ENCODE data around the gene PPBP. TPM values are rescaled to one million over a fixed set of nuclear protein-coding genes. Genes with fewer than 3 reads are reported as not detected.

The PPBP gene
- total RNA-seq, 3 donors from 2014 or later = not detected

DNA sequence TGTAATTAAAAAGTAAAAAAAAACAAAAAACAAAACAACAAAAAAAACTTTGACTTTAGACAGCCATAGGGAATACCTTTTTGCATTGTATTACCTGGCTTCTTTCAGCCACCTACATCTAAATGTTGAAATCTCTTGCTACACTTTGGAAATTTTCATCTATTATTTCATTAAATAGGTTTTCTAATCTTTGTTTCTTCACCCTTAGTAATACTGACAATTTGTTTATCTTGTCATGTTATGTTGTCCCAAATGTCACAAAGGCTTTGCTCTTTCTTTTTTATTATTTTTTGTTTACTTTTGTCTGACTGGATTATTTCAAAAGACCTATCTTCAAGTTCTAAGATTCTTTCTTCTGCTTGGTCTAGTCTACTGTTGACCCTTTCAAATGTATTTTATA lies 13.6 kb downstream of the PPBP start:
- intact Hi-C loops (cut with DNase I, micrococcal nuclease) = no loop called here
- Histone ChIP-seq H3K4me1 (ENCODE audit: low read depth) (no peaks in the 10 kb centered on the region), H3K36me3 (ENCODE audit: low read depth) (no peaks in the 10 kb centered on the region), H3K9me3 (peaks cover 15% of the 10 kb centered on the region), H3K4me3 (no peak overlapping the region)
- ATAC-seq (no peak), DNase-seq (no peak)
- TF ChIP-seq, protein P1, sequence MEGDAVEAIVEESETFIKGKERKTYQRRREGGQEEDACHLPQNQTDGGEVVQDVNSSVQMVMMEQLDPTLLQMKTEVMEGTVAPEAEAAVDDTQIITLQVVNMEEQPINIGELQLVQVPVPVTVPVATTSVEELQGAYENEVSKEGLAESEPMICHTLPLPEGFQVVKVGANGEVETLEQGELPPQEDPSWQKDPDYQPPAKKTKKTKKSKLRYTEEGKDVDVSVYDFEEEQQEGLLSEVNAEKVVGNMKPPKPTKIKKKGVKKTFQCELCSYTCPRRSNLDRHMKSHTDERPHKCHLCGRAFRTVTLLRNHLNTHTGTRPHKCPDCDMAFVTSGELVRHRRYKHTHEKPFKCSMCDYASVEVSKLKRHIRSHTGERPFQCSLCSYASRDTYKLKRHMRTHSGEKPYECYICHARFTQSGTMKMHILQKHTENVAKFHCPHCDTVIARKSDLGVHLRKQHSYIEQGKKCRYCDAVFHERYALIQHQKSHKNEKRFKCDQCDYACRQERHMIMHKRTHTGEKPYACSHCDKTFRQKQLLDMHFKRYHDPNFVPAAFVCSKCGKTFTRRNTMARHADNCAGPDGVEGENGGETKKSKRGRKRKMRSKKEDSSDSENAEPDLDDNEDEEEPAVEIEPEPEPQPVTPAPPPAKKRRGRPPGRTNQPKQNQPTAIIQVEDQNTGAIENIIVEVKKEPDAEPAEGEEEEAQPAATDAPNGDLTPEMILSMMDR (IDR thresholded peaks at IDR 0.05) = no peak

DNA sequence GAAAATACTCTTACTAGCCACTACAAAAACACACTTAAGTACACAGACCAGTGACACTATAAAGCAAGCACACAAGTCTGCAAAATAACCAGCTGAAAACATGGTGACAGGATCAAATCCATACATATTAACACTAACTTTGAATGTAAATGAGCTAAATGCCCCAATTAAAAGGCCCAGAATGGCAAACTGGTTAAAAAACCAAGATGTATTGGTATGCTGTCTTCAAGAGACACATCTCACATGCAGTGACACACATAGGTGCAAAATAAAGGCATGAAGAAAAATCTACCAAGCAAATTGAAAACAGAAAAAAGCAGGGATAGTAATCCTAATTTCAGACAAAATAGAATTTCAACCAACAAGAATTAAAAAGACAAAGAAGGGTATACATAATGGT lies 17.0 kb downstream of the PPBP start:
- DNase-seq = no peak
- H3K4me1 ChIP-seq (ENCODE audit: low read depth) = no peaks in the 10 kb centered on the region
- H3K4me3 ChIP-seq = no peak overlapping the region
- intact Hi-C loops (cut with DNase I, micrococcal nuclease) = no loop called here
- TF ChIP-seq, protein P1 (IDR thresholded peaks at IDR 0.05) = no peak
- no peak for ATAC-seq
- H3K36me3 ChIP-seq (ENCODE audit: low read depth) = no peaks in the 10 kb centered on the region
- H3K9me3 ChIP-seq = peaks cover 15% of the 10 kb centered on the region

DNA sequence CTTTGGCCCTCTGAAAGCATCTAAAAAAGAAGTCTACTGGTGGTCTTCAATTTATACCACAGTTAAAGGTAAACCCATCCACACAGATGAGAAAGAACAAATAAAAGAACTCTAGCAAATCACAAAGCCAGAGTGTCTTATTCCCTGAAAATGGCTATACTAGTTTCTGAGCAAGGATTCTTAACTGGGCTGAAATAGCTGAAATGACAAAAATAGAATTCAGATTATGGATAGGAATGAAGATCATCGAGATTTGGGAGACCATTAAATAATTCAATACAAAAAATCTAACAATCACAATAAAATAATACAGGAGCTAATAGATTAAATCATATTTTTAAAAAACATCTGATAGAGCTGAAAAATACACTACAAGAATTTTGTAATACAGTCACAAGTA lies 18.0 kb downstream of the PPBP start:
- H3K36me3 ChIP-seq (ENCODE audit: low read depth) = no peaks in the 10 kb centered on the region
- TF ChIP-seq, protein P1 (IDR thresholded peaks at IDR 0.05) = no peak
- H3K4me3 ChIP-seq = no peak overlapping the region
- DNase-seq (no peak), ATAC-seq (no peak)
- intact Hi-C loops (cut with DNase I, micrococcal nuclease) = no loop called here
- no peaks in the 10 kb centered on the region for H3K4me1 ChIP-seq (ENCODE audit: low read depth)
- peaks cover 15% of the 10 kb centered on the region for H3K9me3 ChIP-seq

DNA sequence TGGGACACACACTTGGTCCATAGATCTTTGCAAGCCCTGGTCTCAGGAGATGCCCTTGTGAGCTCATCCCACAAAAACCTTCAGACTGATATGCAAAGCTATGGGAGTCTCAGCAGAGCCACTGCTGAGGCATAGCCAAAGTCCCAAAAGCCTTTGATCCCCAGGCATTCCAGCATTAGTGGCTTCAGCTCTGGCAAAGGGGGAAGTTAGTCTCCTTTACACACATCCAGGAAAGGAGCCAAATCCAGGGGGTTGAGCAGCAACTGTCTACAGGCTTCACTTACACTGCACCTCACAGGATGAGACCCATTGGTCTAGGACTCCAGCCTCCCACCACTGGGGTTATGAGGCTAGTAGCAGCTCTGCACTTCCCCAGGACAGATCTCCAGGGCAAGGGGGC lies 20.1 kb downstream of the PPBP start:
- DNase-seq = no peak
- H3K36me3 ChIP-seq (ENCODE audit: low read depth) = no peaks in the 10 kb centered on the region
- no peak for ATAC-seq
- intact Hi-C loops (cut with DNase I, micrococcal nuclease) = no loop called here
- H3K9me3 ChIP-seq = peaks cover 10% of the 10 kb centered on the region
- TF ChIP-seq, protein P1 (IDR thresholded peaks at IDR 0.05) = no peak
- H3K4me3 ChIP-seq = no peak overlapping the region
- no peaks in the 10 kb centered on the region for H3K4me1 ChIP-seq (ENCODE audit: low read depth)

DNA sequence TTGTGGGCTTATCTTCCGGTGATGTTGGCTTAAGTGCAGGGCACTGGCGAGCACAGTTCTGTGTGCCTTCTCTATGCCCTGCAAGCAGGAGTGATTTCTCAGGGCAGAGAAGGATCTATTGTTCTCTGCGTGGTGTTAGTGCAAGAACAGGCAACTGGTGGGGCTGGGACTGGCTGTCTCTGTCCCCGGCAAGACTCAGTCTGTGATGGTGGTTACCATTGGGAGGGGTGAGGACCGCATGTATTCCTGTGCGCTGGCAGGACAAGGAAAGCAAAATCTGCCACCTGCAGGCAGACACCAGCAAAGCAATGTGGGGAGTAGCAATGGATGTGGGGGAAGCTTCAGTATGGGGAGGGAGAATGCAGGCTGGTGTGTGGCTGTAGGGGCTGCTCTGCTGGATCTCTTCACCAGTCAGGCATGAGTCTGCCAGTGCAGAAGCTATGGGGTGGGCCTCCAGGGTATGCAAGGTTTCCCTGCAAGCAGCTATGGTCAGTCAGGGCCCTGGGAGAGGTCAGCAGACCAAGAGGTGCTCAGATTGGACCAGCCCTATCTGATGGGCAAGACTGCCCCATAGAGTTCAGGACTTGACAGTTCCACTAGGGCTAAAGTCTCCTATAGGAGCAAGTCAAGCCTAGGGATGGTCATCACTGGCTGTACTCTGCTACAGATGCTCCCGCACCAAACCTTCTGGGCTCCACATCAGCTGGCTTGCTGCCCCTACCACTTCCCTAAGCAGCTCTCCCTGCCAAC lies 23.0 kb downstream of the PPBP start:
- no peaks in the 10 kb centered on the region for H3K4me1 ChIP-seq (ENCODE audit: low read depth)
- H3K4me3 ChIP-seq = no peak overlapping the region
- peaks cover 6% of the 10 kb centered on the region for H3K9me3 ChIP-seq
- H3K36me3 ChIP-seq (ENCODE audit: low read depth) = no peaks in the 10 kb centered on the region
- TF ChIP-seq, protein P1 (IDR thresholded peaks at IDR 0.05) = no peak
- intact Hi-C loops (cut with DNase I, micrococcal nuclease) = no loop called here
- ATAC-seq = peak; percentile 45
- DNase-seq = peak in 2 of 3 donors; percentile 27 to 40

All from mucosa of descending colon (tissue), 3 donors.